ENCODE results near the gene DNAJC5G.
A peak's percentile ranks its signal among the peaks of the same experiment; 100 is the strongest.

DNAJC5G gene

DNA sequence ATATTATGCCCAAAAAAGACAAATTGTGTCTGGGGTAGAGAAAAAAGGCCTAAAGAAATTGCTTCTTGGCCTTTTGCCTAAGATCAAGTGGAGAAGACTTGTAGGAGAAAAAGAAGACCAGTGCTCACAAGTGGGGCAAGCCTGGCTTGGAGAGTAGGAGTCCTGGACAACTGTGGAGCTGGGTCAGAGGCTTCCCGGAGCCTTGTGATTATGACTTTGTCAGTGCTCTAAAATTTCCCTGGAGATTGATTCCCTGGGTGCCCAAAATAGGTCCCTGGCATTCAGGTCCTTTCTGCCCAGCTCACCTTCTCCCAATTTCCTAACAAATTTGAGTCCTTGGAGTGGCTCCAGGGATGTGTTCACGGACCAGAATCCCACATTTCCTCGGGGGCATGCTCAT is 6.2 kb downstream of the DNAJC5G start:
- Mint-ChIP-seq H3K9me3 (no peaks in the 10 kb centered on the region), H3K4me1 (peaks cover 38% of the 10 kb centered on the region), H3K27me3 (ENCODE audit: low read depth, poor library complexity) (peaks cover 66% of the 10 kb centered on the region), H3K4me3 (no peak overlapping the region), H3K27ac (no peak overlapping the region), H3K36me3 (ENCODE audit: low read depth) (no peaks in the 10 kb centered on the region)
- TF ChIP-seq, protein P1, sequence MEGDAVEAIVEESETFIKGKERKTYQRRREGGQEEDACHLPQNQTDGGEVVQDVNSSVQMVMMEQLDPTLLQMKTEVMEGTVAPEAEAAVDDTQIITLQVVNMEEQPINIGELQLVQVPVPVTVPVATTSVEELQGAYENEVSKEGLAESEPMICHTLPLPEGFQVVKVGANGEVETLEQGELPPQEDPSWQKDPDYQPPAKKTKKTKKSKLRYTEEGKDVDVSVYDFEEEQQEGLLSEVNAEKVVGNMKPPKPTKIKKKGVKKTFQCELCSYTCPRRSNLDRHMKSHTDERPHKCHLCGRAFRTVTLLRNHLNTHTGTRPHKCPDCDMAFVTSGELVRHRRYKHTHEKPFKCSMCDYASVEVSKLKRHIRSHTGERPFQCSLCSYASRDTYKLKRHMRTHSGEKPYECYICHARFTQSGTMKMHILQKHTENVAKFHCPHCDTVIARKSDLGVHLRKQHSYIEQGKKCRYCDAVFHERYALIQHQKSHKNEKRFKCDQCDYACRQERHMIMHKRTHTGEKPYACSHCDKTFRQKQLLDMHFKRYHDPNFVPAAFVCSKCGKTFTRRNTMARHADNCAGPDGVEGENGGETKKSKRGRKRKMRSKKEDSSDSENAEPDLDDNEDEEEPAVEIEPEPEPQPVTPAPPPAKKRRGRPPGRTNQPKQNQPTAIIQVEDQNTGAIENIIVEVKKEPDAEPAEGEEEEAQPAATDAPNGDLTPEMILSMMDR (IDR thresholded peaks at IDR 0.05), result no peak
- DNase-seq, result no peak

DNA sequence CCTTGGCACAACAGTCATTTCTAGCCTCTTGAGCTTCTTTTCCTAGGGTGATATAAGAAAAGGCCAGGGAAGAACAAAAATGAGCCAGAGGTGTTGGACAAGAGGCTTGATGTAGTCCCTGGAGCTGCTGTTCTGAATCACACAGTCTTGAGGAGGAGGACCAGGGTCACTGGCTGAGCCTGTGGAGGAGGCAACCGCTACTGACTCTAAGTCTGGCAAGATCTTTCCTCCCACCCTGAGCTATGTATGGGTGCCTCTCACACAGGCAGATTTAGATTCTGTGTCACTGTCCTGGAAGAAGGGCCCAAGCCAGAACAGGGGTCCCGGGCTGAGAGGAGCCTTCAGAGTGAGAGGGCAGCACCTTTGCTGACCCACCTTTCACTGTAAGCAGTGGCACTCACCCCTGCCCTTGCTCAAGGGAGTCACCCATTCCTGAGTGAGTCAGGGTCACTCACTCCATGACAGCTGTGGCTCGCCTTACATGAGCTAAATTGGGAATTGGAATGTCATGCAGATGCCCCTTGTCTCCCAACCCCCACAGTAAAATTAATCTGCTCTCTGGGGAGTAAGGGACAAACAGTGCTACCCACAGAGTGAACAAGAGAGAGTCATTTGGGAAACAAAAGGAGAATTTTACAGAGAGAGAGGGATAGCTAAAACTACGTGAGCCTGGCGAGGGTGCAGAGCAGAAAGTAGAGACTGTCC is 6.8 kb downstream of the DNAJC5G start, which contains the start of gene TRIM54:
TRIM54 (plus strand) TSS at position 575 of the 705 bp plus-strand sequence. CDS start 303 bp downstream, outside the sequence.
- H3K36me3 Mint-ChIP-seq (ENCODE audit: low read depth), result no peaks in the 10 kb centered on the region
- peak within 1 kb of the TSS; percentile 17 for H3K27ac Mint-ChIP-seq
- peaks cover 66% of the 10 kb centered on the region for H3K27me3 Mint-ChIP-seq (ENCODE audit: low read depth, poor library complexity)
- peaks cover 38% of the 10 kb centered on the region for H3K4me1 Mint-ChIP-seq
- H3K9me3 Mint-ChIP-seq, result no peaks in the 10 kb centered on the region
- TF ChIP-seq, protein P1 (IDR thresholded peaks at IDR 0.05), result no peak
- no peak for DNase-seq
- H3K4me3 Mint-ChIP-seq, result peak within 1 kb of the TSS; percentile 47

DNA sequence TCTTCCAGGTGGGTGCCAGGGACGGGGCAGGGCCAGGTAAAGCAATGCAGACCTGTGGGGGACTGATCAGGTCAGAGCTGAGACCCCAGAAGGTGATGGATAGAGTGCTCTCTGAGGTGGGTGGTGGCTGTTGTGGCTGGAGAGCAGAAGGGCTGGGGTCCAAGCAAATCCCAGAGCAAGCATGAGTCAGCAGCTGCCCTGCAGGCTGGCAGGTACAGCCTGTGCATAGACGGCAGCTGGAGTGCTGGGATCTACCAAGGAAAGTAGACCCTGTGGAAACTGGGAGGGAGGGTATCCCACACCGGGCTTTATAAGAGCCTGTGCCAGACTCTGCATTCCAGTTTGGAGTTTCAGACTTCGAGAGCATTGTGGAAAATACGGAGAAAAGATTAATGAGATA is 7.7 kb downstream of the DNAJC5G start:
- no peak for DNase-seq
- peaks cover 64% of the 10 kb centered on the region for H3K27me3 Mint-ChIP-seq (ENCODE audit: low read depth, poor library complexity)
- H3K4me3 Mint-ChIP-seq, result no peak overlapping the region
- TF ChIP-seq, protein P1 (IDR thresholded peaks at IDR 0.05), result no peak
- no peaks in the 10 kb centered on the region for H3K36me3 Mint-ChIP-seq (ENCODE audit: low read depth)
- H3K4me1 Mint-ChIP-seq, result peaks cover 32% of the 10 kb centered on the region
- no peak overlapping the region for H3K27ac Mint-ChIP-seq
- no peaks in the 10 kb centered on the region for H3K9me3 Mint-ChIP-seq

DNA sequence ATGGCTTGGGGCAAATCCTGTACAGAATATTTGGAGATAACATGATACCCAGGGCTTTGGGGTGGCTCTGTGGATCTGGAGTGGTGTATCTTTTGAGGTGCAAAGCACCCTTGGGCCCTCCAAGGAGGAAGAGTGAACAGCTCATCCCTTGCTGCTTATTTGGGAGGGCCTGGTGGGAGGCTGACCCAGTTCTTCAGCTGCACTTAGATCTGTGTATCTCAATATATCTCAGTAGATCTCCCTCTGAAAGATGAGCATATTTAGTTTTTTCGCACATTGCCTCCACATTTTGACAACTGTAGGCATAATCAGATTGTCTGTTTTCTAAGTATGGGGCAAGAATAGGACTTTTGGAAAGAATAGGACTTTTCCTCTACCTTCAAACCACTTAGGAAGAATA is 9.8 kb downstream of the DNAJC5G start:
- Mint-ChIP-seq H3K4me3 (no peak overlapping the region), H3K4me1 (peaks cover 29% of the 10 kb centered on the region), H3K27me3 (ENCODE audit: low read depth, poor library complexity) (peaks cover 67% of the 10 kb centered on the region), H3K36me3 (ENCODE audit: low read depth) (no peaks in the 10 kb centered on the region), H3K27ac (no peak overlapping the region), H3K9me3 (no peaks in the 10 kb centered on the region)
- TF ChIP-seq, protein P1 (IDR thresholded peaks at IDR 0.05), result no peak
- no peak for DNase-seq

DNA sequence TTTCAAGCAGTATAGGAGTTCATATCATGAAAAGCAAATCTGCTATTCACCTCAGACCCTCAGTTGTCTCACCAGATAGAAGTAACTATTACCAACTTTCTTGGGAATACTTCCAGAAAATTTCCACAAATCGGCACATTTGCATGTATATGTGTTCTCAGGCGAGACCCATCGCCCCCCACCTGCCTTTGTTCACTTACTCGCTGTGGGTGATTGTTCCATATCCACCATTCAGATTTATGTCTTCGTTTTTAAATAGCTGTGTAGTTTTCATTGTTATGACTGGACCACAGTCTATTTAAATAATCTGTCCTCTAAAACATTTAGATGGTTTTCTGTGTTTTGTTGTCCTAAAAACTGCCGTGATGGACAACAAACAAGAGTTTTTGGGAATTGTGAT is 10.2 kb downstream of the DNAJC5G start:
- no peak for DNase-seq
- Mint-ChIP-seq H3K4me3 (no peak overlapping the region), H3K9me3 (no peaks in the 10 kb centered on the region), H3K27ac (no peak overlapping the region), H3K27me3 (ENCODE audit: low read depth, poor library complexity) (peaks cover 71% of the 10 kb centered on the region), H3K36me3 (ENCODE audit: low read depth) (no peaks in the 10 kb centered on the region), H3K4me1 (peaks cover 29% of the 10 kb centered on the region)
- TF ChIP-seq, protein P1 (IDR thresholded peaks at IDR 0.05), result no peak

DNA sequence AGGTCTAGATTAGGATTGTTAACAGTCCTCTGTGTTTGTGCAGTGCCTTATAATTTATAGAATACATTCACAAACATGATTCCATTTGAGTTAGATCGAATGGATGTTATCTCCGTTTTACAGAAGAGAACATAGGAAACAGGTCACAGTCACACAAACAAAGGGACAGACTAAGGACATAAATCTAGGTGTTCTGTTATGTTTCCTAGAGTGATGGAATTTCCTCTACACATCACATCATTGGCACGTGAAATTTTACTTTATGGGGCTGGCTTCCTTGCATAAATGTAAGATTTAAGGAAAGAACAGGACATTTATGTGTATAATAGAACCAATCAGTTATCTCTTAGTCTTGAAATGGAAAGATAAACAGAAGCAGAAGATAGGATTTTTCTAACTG is 13.4 kb downstream of the DNAJC5G start:
- Mint-ChIP-seq H3K27me3 (ENCODE audit: low read depth, poor library complexity) (peaks cover 83% of the 10 kb centered on the region), H3K9me3 (no peaks in the 10 kb centered on the region), H3K4me3 (no peak overlapping the region), H3K4me1 (peaks cover 16% of the 10 kb centered on the region), H3K36me3 (ENCODE audit: low read depth) (no peaks in the 10 kb centered on the region), H3K27ac (no peak overlapping the region)
- no peak for DNase-seq
- TF ChIP-seq, protein P1 (IDR thresholded peaks at IDR 0.05), result no peak

All from nephron progenitor cell (in vitro differentiated cells).